ENCODE measurements around the gene ZBTB5.
"Not testable (repeated sequence)": the region's sequence is repeated elsewhere in the genome, so short reads cannot be mapped to it uniquely, and the experiment has no call there.

Gene ZBTB5

GRCh38 chr9:37486616-37487548, 21.6 kb upstream of the ZBTB5 start:
- no peak for DNase-seq (ENCODE audit: low spot score)

- no peak for DNase-seq (ENCODE audit: low spot score)
Measured at GRCh38 chr9:37486256-37486615, 21.0 kb upstream of the ZBTB5 start.

GRCh38 chr9:37485389-37486255, 20.4 kb upstream of the ZBTB5 start, which contains the start of gene POLR1E:
Gene POLR1E (plus strand): TSS chr9:37485948. CDS start chr9:37486048, 100 bp downstream.
- DNase-seq (ENCODE audit: low spot score): peak; percentile 99

GRCh38 chr9:37480759-37481158, 15.5 kb upstream of the ZBTB5 start:
- DNase-seq (ENCODE audit: low spot score): no peak

GRCh38 chr9:37477987-37478619, 12.9 kb upstream of the ZBTB5 start:
- DNase-seq (ENCODE audit: low spot score): not testable (repeated sequence)

GRCh38 chr9:37477443-37477842, 12.2 kb upstream of the ZBTB5 start:
- not testable (repeated sequence) for DNase-seq (ENCODE audit: low spot score)

GRCh38 chr9:37476930-37477329, 11.7 kb upstream of the ZBTB5 start:
- DNase-seq (ENCODE audit: low spot score): no peak

GRCh38 chr9:37474438-37474837, 9.2 kb upstream of the ZBTB5 start:
- DNase-seq (ENCODE audit: low spot score): no peak

GRCh38 chr9:37473982-37474381, 8.7 kb upstream of the ZBTB5 start:
- DNase-seq (ENCODE audit: low spot score): not testable (repeated sequence)

- peak; percentile 52 for DNase-seq (ENCODE audit: low spot score)
Measured at GRCh38 chr9:37471942-37472684, 6.9 kb upstream of the ZBTB5 start.

GRCh38 chr9:37468620-37469019, 3.4 kb upstream of the ZBTB5 start:
- no peak for DNase-seq (ENCODE audit: low spot score)

- not testable (repeated sequence) for DNase-seq (ENCODE audit: low spot score)
Measured at GRCh38 chr9:37467530-37467929, 2.3 kb upstream of the ZBTB5 start.

- peak; percentile 71 for DNase-seq (ENCODE audit: low spot score)
Measured at GRCh38 chr9:37466037-37466709, 923 bp upstream of the ZBTB5 start.

GRCh38 chr9:37464426-37465248, 613 bp downstream of the ZBTB5 start:
- DNase-seq (ENCODE audit: low spot score): no peak

- DNase-seq (ENCODE audit: low spot score): no peak
Measured at GRCh38 chr9:37464006-37464405, 1.2 kb downstream of the ZBTB5 start.

GRCh38 chr9:37456817-37457216, 8.4 kb downstream of the ZBTB5 start:
- DNase-seq (ENCODE audit: low spot score): no peak

GRCh38 chr9:37455884-37456647, 9.2 kb downstream of the ZBTB5 start:
- no peak for DNase-seq (ENCODE audit: low spot score)

- no peak for DNase-seq (ENCODE audit: low spot score)
Measured at GRCh38 chr9:37454238-37454637, 11.0 kb downstream of the ZBTB5 start.

GRCh38 chr9:37453827-37454226, 11.4 kb downstream of the ZBTB5 start:
- DNase-seq (ENCODE audit: low spot score): no peak
